Measurements from ENCODE around the gene GDNF. TPM values are rescaled to one million over a fixed set of nuclear protein-coding genes. Genes with fewer than 3 reads are reported as not detected.

The GDNF gene
- total RNA-seq, 1 donor from 2014 or later, result 0.65 TPM

DNA sequence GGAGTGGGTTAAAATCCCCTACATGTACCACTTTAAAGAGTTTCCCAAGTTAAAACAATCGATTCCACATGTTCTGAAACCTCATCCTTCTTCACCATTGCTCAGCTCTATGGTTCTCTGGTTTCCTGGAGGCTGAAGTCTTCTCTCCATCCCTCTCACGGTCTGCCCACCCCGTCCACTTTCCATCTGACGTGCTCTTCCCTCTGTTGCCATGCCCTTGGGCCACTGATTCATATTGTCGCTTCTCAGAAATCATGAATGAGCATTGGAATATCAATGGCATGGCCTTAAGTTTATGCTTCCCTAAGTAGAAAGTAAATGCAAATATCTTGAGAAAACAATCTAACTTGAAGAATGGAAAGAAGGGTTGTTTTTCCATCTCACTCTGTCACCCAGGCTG is 30.9 kb downstream of the GDNF start:
- Mint-ChIP-seq H3K36me3 (ENCODE audit: low read depth) (no peaks in the 10 kb centered on the region), H3K27me3 (ENCODE audit: low read depth) (no peaks in the 10 kb centered on the region), H3K9me3 (peaks cover 3% of the 10 kb centered on the region), H3K4me3 (no peak overlapping the region), H3K27ac (ENCODE audit: unreplicated experiment) (no peak overlapping the region), H3K4me1 (no peaks in the 10 kb centered on the region)
- TF ChIP-seq, protein P1, sequence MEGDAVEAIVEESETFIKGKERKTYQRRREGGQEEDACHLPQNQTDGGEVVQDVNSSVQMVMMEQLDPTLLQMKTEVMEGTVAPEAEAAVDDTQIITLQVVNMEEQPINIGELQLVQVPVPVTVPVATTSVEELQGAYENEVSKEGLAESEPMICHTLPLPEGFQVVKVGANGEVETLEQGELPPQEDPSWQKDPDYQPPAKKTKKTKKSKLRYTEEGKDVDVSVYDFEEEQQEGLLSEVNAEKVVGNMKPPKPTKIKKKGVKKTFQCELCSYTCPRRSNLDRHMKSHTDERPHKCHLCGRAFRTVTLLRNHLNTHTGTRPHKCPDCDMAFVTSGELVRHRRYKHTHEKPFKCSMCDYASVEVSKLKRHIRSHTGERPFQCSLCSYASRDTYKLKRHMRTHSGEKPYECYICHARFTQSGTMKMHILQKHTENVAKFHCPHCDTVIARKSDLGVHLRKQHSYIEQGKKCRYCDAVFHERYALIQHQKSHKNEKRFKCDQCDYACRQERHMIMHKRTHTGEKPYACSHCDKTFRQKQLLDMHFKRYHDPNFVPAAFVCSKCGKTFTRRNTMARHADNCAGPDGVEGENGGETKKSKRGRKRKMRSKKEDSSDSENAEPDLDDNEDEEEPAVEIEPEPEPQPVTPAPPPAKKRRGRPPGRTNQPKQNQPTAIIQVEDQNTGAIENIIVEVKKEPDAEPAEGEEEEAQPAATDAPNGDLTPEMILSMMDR (conservative IDR thresholded peaks at IDR 0.05), result no peak
- DNase-seq (ENCODE audit: low read depth, low spot score), result no peak

- Mint-ChIP-seq H3K4me1 (no peaks in the 10 kb centered on the region), H3K4me3 (no peak overlapping the region), H3K27me3 (ENCODE audit: low read depth) (no peaks in the 10 kb centered on the region), H3K9me3 (peaks cover 3% of the 10 kb centered on the region), H3K27ac (ENCODE audit: unreplicated experiment) (no peak overlapping the region), H3K36me3 (ENCODE audit: low read depth) (no peaks in the 10 kb centered on the region)
- TF ChIP-seq, protein P1 (conservative IDR thresholded peaks at IDR 0.05), result no peak
- DNase-seq (ENCODE audit: low read depth, low spot score), result no peak
These were observed 32.1 kb downstream of the GDNF start for GRCh38 chr5:37807621-37808301.

- Mint-ChIP-seq H3K27me3 (ENCODE audit: low read depth) (no peaks in the 10 kb centered on the region), H3K9me3 (peaks cover 3% of the 10 kb centered on the region), H3K36me3 (ENCODE audit: low read depth) (no peaks in the 10 kb centered on the region), H3K27ac (ENCODE audit: unreplicated experiment) (no peak overlapping the region), H3K4me3 (no peak overlapping the region), H3K4me1 (no peaks in the 10 kb centered on the region)
- TF ChIP-seq, protein P1 (conservative IDR thresholded peaks at IDR 0.05), result no peak
- DNase-seq (ENCODE audit: low read depth, low spot score), result no peak
These were observed 32.8 kb downstream of the GDNF start for GRCh38 chr5:37807015-37807414.

DNA sequence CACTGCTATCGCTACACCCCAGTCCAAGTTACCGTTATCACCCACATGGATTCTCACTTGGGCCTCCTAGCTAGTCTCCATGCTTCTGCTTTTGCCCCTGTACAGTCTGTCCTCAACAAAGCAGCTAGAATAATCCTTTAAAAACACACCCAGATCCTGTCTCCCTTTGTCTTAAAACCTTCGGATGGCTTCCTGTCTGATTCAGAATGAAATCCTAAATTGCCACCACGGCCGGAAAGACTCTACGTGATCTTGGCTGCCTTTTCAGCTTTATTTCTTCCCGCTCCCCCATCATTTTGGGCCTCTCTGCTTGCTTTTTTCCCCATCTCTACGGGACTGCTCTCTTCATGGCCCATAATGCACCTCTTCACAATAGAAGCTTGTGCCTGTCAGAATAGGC is 33.4 kb downstream of the GDNF start:
- Mint-ChIP-seq H3K4me3 (no peak overlapping the region), H3K9me3 (peaks cover 3% of the 10 kb centered on the region), H3K27ac (ENCODE audit: unreplicated experiment) (no peak overlapping the region), H3K4me1 (no peaks in the 10 kb centered on the region), H3K36me3 (ENCODE audit: low read depth) (no peaks in the 10 kb centered on the region), H3K27me3 (ENCODE audit: low read depth) (no peaks in the 10 kb centered on the region)
- DNase-seq (ENCODE audit: low read depth, low spot score), result no peak
- TF ChIP-seq, protein P1 (conservative IDR thresholded peaks at IDR 0.05), result no peak

- Mint-ChIP-seq H3K9me3 (peaks cover 3% of the 10 kb centered on the region), H3K27me3 (ENCODE audit: low read depth) (no peaks in the 10 kb centered on the region), H3K4me3 (no peak overlapping the region), H3K4me1 (no peaks in the 10 kb centered on the region), H3K36me3 (ENCODE audit: low read depth) (no peaks in the 10 kb centered on the region), H3K27ac (ENCODE audit: unreplicated experiment) (no peak overlapping the region)
- TF ChIP-seq, protein P1 (conservative IDR thresholded peaks at IDR 0.05), result no peak
- DNase-seq (ENCODE audit: low read depth, low spot score), result no peak
These were observed 33.8 kb downstream of the GDNF start for GRCh38 chr5:37806016-37806415.

Measured in neural crest cell (in vitro differentiated cells).